SK-N-SH (cell line): ENCODE measurements around the gene NEK5. TPM values are rescaled to one million over a fixed set of nuclear protein-coding genes. Genes with fewer than 3 reads are reported as not detected.

ENCODE experiments used
- CTCF ChIA-PET: fragments of 300-600, 350-600 bp; formaldehyde crosslinking; extraction: SDS; loops from one replicate; lab custom pipeline; 2021; lab: Yijun Ruan, JAX
- POLR2A ChIA-PET: fragments of 350-600 bp; sonication (Branson Sonifier 250); formaldehyde crosslinking; extraction: SDS; loops from one replicate; lab custom pipeline; 2020; ENCODE audit warnings: antibody characterized with exemption, inconsistent platforms; lab: Yijun Ruan, JAX
- DNase-seq: peaks from one replicate; pipeline ENCODE4 v3.0.0; 2012
- H2AFZ ChIP-seq: fragments of 200-600 bp; sonication (generic); 2 replicates; pipeline ENCODE4 v1.8.1; 2016; ENCODE audit warnings: antibody characterized with exemption, mild to moderate bottlenecking, low read depth
- H3F3A ChIP-seq: fragments of 200-600 bp; sonication (generic); replicated peaks from 2 replicates; pipeline ENCODE3; 2016; ENCODE audit warnings: antibody characterized with exemption, mild to moderate bottlenecking; ENCODE audit not compliant: insufficient read depth
- H3K27ac ChIP-seq, 2 experiments: fragments of 200-500 bp in 1 of 2; fragments of 200-600 bp in 1 of 2; sonication (Bioruptor generic) in 1 of 2; sonication (generic), shearing (Covaris generic) in 1 of 2; 2 replicates each; pipeline versions ENCODE4 v1.5.1 to v1.6.1; 2014 to 2016; ENCODE audit warnings: low read depth in 2 of 2, inconsistent platforms in 1 of 2, low read length in 1 of 2, mild to moderate bottlenecking in 1 of 2, mixed read lengths in 1 of 2
- H3K27me3 ChIP-seq: fragments of 200-600 bp; sonication (generic), shearing (Covaris generic); 2 replicates; pipeline ENCODE4 v1.6.1; 2016; ENCODE audit warnings: mixed run types; ENCODE audit not compliant: insufficient read depth
- H3K36me3 ChIP-seq, 2 experiments: fragments of 200-500 bp in 1 of 2; fragments of 200-600 bp in 1 of 2; sonication (Bioruptor generic) in 1 of 2; sonication (generic) in 1 of 2; replicated peaks in 1 of 2; 2 replicates each; pipeline versions ENCODE3 to v1.5.1; 2014 to 2016; ENCODE audit warnings: low read length in 1 of 2, mild to moderate bottlenecking in 1 of 2; ENCODE audit not compliant: insufficient read depth in 2 of 2, control insufficient read depth in 1 of 2
- H3K4me1 ChIP-seq, 2 experiments: fragments of 200-500 bp in 1 of 2; fragments of 200-600 bp in 1 of 2; sonication (Bioruptor generic) in 1 of 2; sonication (generic), shearing (Covaris generic) in 1 of 2; 2 replicates each; pipeline versions ENCODE4 v1.5.1 to v1.6.1; 2014 to 2016; ENCODE audit warnings: low read depth in 1 of 2, low read length in 1 of 2, mixed run types in 1 of 2; ENCODE audit not compliant: insufficient read depth in 2 of 2, control insufficient read depth in 1 of 2
- H3K4me2 ChIP-seq: fragments of 200-600 bp; sonication (generic), shearing (Covaris generic); 2 replicates; pipeline ENCODE4 v1.6.1; 2017; ENCODE audit warnings: mixed run types
- H3K4me3 ChIP-seq, 2 experiments: fragments of 200-500 bp in 1 of 2; fragments of 200-600 bp in 1 of 2; sonication (Bioruptor generic) in 1 of 2; sonication (generic), shearing (Covaris generic) in 1 of 2; 2 replicates each; pipeline versions ENCODE4 v1.5.1 to v1.8.1; 2014 to 2016; ENCODE audit warnings: low read depth in 2 of 2, inconsistent platforms in 1 of 2, low read length in 1 of 2, mild to moderate bottlenecking in 1 of 2, mixed read lengths in 1 of 2, moderate library complexity in 1 of 2
- H3K79me2 ChIP-seq: fragments of 200-600 bp; sonication (generic); 2 replicates; pipeline ENCODE4 v1.8.1; 2017; ENCODE audit warnings: mild to moderate bottlenecking; ENCODE audit not compliant: insufficient read depth
- H3K9ac ChIP-seq: fragments of 200-600 bp; sonication (generic); 2 replicates; pipeline ENCODE4 v1.6.1; 2017; ENCODE audit warnings: mixed run types
- H3K9me2 ChIP-seq: fragments of 200-600 bp; sonication (generic); 2 replicates; pipeline ENCODE4 v1.6.1; 2017; ENCODE audit warnings: mixed run types
- H3K9me3 ChIP-seq: fragments of 200-600 bp; sonication (generic); 2 replicates; pipeline ENCODE4 v1.6.1; 2017; ENCODE audit warnings: mixed run types, mild to moderate bottlenecking, moderate library complexity
- H4K20me1 ChIP-seq: fragments of 200-600 bp; sonication (generic); 2 replicates; pipeline ENCODE4 v1.6.1; 2017; ENCODE audit warnings: mild to moderate bottlenecking, mixed run types; ENCODE audit not compliant: insufficient read depth
- CHD2 ChIP-seq: fragments of 150-350 bp; IDR thresholded peaks from 2 replicates; pipeline ENCODE4 v1.6.1; 2018; ENCODE audit warnings: low read length; ENCODE audit not compliant: partially characterized antibody
- ELF1 ChIP-seq: IDR thresholded peaks from 2 replicates; pipeline ENCODE4 v1.4.0; 2012
- EP300 ChIP-seq, 2 experiments: IDR thresholded peaks; 2 replicates each; pipeline versions ENCODE4 v1.4.0 to v1.6.1; 2012; ENCODE audit warnings: borderline replicate concordance in 1 of 2, low read depth in 1 of 2, low read length in 1 of 2
- FOSL2 ChIP-seq: IDR thresholded peaks from 2 replicates; pipeline ENCODE4 v1.4.0; 2012; ENCODE audit warnings: low read depth, mild to moderate bottlenecking, moderate library complexity, borderline replicate concordance
- FOXJ3 ChIP-seq: sonication (generic); formaldehyde crosslinking; IDR thresholded peaks from 2 replicates; pipeline ENCODE4 v1.5.1; 2020; ENCODE audit warnings: mild to moderate bottlenecking, missing genetic modification reagents
- IRF3 ChIP-seq: fragments of 150-350 bp; IDR thresholded peaks from 2 replicates; pipeline ENCODE4 v1.6.1; 2016; ENCODE audit warnings: mild to moderate bottlenecking, low read depth, low read length
- MAX ChIP-seq: IDR thresholded peaks from 2 replicates; pipeline ENCODE4 v1.4.0; 2012; ENCODE audit warnings: low read depth
- MEF2A ChIP-seq: IDR thresholded peaks from 2 replicates; pipeline ENCODE4 v1.4.0; 2012; ENCODE audit warnings: low read depth, borderline replicate concordance
- NFIC ChIP-seq: IDR thresholded peaks from 2 replicates; pipeline ENCODE4 v1.4.0; 2012; ENCODE audit warnings: borderline replicate concordance
- PBX3 ChIP-seq: IDR thresholded peaks from 2 replicates; pipeline ENCODE4; 2012
- POLR2AphosphoS5 ChIP-seq: IDR thresholded peaks from 2 replicates; pipeline ENCODE4 v1.6.1; 2012; ENCODE audit warnings: low read depth, low read length
- RAD21 ChIP-seq: IDR thresholded peaks from 2 replicates; pipeline ENCODE4 v1.6.1; 2012; ENCODE audit warnings: mild to moderate bottlenecking, low read length
- RCOR1 ChIP-seq: fragments of 150-350 bp; IDR thresholded peaks from 2 replicates; pipeline ENCODE4 v1.6.1; 2017; ENCODE audit warnings: antibody characterized with exemption, low read length
- RFX5 ChIP-seq: IDR thresholded peaks from 2 replicates; pipeline ENCODE4 v1.6.1; 2012; ENCODE audit warnings: mild to moderate bottlenecking, improper control_type of control experiment, low read length
- SIN3A ChIP-seq: IDR thresholded peaks from 2 replicates; pipeline ENCODE4 v1.6.1; 2012; ENCODE audit warnings: low read depth, mild to moderate bottlenecking, low read length, moderate library complexity, borderline replicate concordance
- SMC3 ChIP-seq: IDR thresholded peaks from 2 replicates; pipeline ENCODE4 v1.6.1; 2012; ENCODE audit warnings: low read depth, low read length, improper control_type of control experiment
- TAF1 ChIP-seq: IDR thresholded peaks from 2 replicates; pipeline ENCODE4 v1.6.1; 2012; ENCODE audit warnings: low read depth, mild to moderate bottlenecking, low read length, moderate library complexity, borderline replicate concordance
- TCF12 ChIP-seq: IDR thresholded peaks from 2 replicates; pipeline ENCODE4 v1.4.0; 2012
- TEAD4 ChIP-seq: IDR thresholded peaks from 2 replicates; pipeline ENCODE4 v1.4.0; 2012; ENCODE audit warnings: mild to moderate bottlenecking, borderline replicate concordance; ENCODE audit not compliant: insufficient read depth
- USF1 ChIP-seq: IDR thresholded peaks from 2 replicates; pipeline ENCODE4 v1.4.0; 2012; ENCODE audit warnings: low read depth, borderline replicate concordance
- USF2 ChIP-seq: fragments of 150-350 bp; IDR thresholded peaks from 2 replicates; pipeline ENCODE4 v1.6.1; 2017; ENCODE audit warnings: antibody characterized with exemption, low read length, low read depth, borderline replicate concordance
- YY1 ChIP-seq: IDR thresholded peaks from 2 replicates; pipeline ENCODE4 v1.4.0; 2012; ENCODE audit warnings: low read depth, mild to moderate bottlenecking
- ZBTB33 ChIP-seq: IDR thresholded peaks from 2 replicates; pipeline ENCODE4 v1.4.0; 2012; ENCODE audit warnings: low read depth, borderline replicate concordance
- WGBS: methylation state at CpG from one replicate; pipeline ENCODE4 v1.1.6; 2017; ENCODE audit warnings: low lambda C conversion rate; 5-methylcytosine and 5-hydroxymethylcytosine counted together
- polyA plus RNA-seq, 3 experiments: library from polyadenylated mRNA; depleted of rRNA; stranded (reverse); fragments of >200 nt; gene quantifications; 2 replicates each; pipeline ENCODE4 v1.2.3, GENCODE V29; 2012

The NEK5 gene
- polyA plus RNA-seq, 1 of the 3 experiments (the other 2 are of a cell fraction), result 0.07 TPM

GRCh38 chr13:51993713-51994112 lies 135.2 kb downstream of the NEK5 start:
- H4K20me1 ChIP-seq, result no peaks in the 10 kb centered on the region
- no peaks in the 10 kb centered on the region for H3K27me3 ChIP-seq
- DNase-seq, result no peak
- no peak overlapping the region for H3K4me3 ChIP-seq
- WGBS, result 90% methylated on average over 2 of the region's 2 CpGs
- no peak overlapping the region for H3K4me2 ChIP-seq
- no peaks in the 10 kb centered on the region for H3K79me2 ChIP-seq
- H3K9ac ChIP-seq, result no peak overlapping the region
- no peaks in the 10 kb centered on the region for H3K9me3 ChIP-seq
- no peak overlapping the region for H2AFZ ChIP-seq
- CTCF ChIA-PET, result interaction anchor here (1.2 to 1.3 kb wide), 3 partner anchors 17 to 145 kb away, joined by 3 read pairs; partner anchors contain the start of gene UTP14C
- no peaks in the 10 kb centered on the region; a peak in 1 of 4 replicates for H3K4me1 ChIP-seq
- TF ChIP-seq PBX3, result no peak
- no peak for TF ChIP-seq RFX5
- no peak for TF ChIP-seq TEAD4
- TF ChIP-seq POLR2AphosphoS5, result no peak
- no peak for TF ChIP-seq YY1
- no peak for TF ChIP-seq RCOR1
- TF ChIP-seq TAF1, result no peak
- no peak for TF ChIP-seq USF1
- TF ChIP-seq, all 33 proteins: peak for 0
- Histone ChIP-seq H3F3A (no peaks in the 10 kb centered on the region), H3K27ac (no peak overlapping the region), H3K9me2 (no peaks in the 10 kb centered on the region), H3K36me3 (no peaks in the 10 kb centered on the region)
- POLR2A ChIA-PET, result no interaction called here

GRCh38 chr13:51988988-51989618 lies 139.8 kb downstream of the NEK5 start:
- Histone ChIP-seq H3K9ac (no peak overlapping the region), H3K4me3 (no peak overlapping the region), H4K20me1 (no peaks in the 10 kb centered on the region), H3K9me2 (no peaks in the 10 kb centered on the region), H3K36me3 (no peaks in the 10 kb centered on the region), H3K27me3 (no peaks in the 10 kb centered on the region), H2AFZ (no peak overlapping the region), H3K27ac (no peak overlapping the region), H3K79me2 (no peaks in the 10 kb centered on the region), H3K4me2 (no peak overlapping the region), H3K4me1 (no peaks in the 10 kb centered on the region), H3F3A (no peaks in the 10 kb centered on the region), H3K9me3 (no peaks in the 10 kb centered on the region)
- DNase-seq, result no peak
- 67% methylated on average over 3 of the region's 3 CpGs for WGBS
- ChIA-PET CTCF (no interaction called here), POLR2A (no interaction called here)
- TF ChIP-seq FOXJ3 (CRISPR knock-in tag) (no peak), IRF3 (no peak), FOSL2 (no peak), CHD2 (no peak), NFIC (no peak), MEF2A (no peak), EP300 (IDR thresholded peaks at IDR 0.05; ENCODE audit: borderline replicate concordance in 1 of 2, low read depth in 1 of 2, low read length in 1 of 2) (no peak), RAD21 (no peak), USF2 (no peak), TCF12 (no peak), MAX (no peak), ELF1 (no peak), SMC3 (no peak), TAF1 (no peak), ZBTB33 (no peak), SIN3A (no peak)
